Keratinocyte (primary cell): ENCODE measurements around the gene NREP. TPM values are rescaled to one million over a fixed set of nuclear protein-coding genes. Genes with fewer than 3 reads are reported as not detected.

ENCODE experiments used
- DNase-seq: peaks from one replicate; pipeline ENCODE4 v3.0.0-alpha.2; 2011; ENCODE audit warnings: low read depth, missing footprints, low spot score
- FAIRE-seq: peaks from 2 replicates; lab custom pipeline; 2011; peaks lifted over from hg19 to GRCh38; lab: Jason Lieb, UNC
- H2AFZ ChIP-seq: 2 replicates; pipeline ENCODE4 v1.6.0; 2012; ENCODE audit warnings: low read length, control low read depth, inconsistent platforms; ENCODE audit not compliant: control insufficient read depth
- H3K27ac ChIP-seq: 2 replicates; pipeline ENCODE4 v1.5.1; 2011; ENCODE audit warnings: low read length; ENCODE audit not compliant: control insufficient read depth, insufficient read depth
- H3K27me3 ChIP-seq: 3 replicates; pipeline ENCODE4 v1.6.0; 2011; ENCODE audit warnings: low read length; ENCODE audit not compliant: control insufficient read depth, insufficient read depth; ENCODE audit errors: extremely low read depth
- H3K36me3 ChIP-seq, 2 experiments: 2 replicates in 1 of 2; 3 replicates in 1 of 2; pipeline ENCODE4 v1.5.1; 2011; ENCODE audit warnings: low read length in 2 of 2, mild to moderate bottlenecking in 1 of 2; ENCODE audit not compliant: control insufficient read depth in 2 of 2, insufficient read depth in 2 of 2; ENCODE audit errors: extremely low read depth in 1 of 2
- H3K4me1 ChIP-seq: 3 replicates; pipeline ENCODE4 v1.5.1; 2011; ENCODE audit warnings: low read length; ENCODE audit not compliant: control insufficient read depth, insufficient read depth; ENCODE audit errors: extremely low read depth
- H3K4me2 ChIP-seq: 3 replicates; pipeline ENCODE4 v1.6.0; 2011; ENCODE audit warnings: low read depth, low read length; ENCODE audit not compliant: control insufficient read depth, insufficient read depth; ENCODE audit errors: extremely low read depth
- H3K4me3 ChIP-seq, 3 experiments: fragments of 200-600 bp in 1 of 3; sonication (generic) in 1 of 3; 2 replicates in 2 of 3; 3 replicates in 1 of 3; pipeline ENCODE4 v1.5.1; 2011 to 2016; ENCODE audit warnings: low read length in 3 of 3, mild to moderate bottlenecking in 3 of 3, control low read depth in 2 of 3, inconsistent platforms in 1 of 3, low read depth in 1 of 3, mixed read lengths in 1 of 3, mixed run types in 1 of 3, moderate library complexity in 1 of 3; ENCODE audit not compliant: control insufficient read depth in 2 of 3, insufficient read depth in 2 of 3; ENCODE audit errors: extremely low read depth in 1 of 3
- H3K79me2 ChIP-seq: 2 replicates; pipeline ENCODE4 v1.6.0; 2012; ENCODE audit warnings: low read length; ENCODE audit not compliant: control insufficient read depth, insufficient read depth
- H3K9ac ChIP-seq: 3 replicates; pipeline ENCODE4 v1.6.0; 2011; ENCODE audit warnings: low read length; ENCODE audit not compliant: control insufficient read depth, insufficient read depth; ENCODE audit errors: extremely low read depth
- H3K9me1 ChIP-seq: 3 replicates; pipeline ENCODE4 v1.6.0; 2011; ENCODE audit warnings: low read length; ENCODE audit not compliant: control insufficient read depth, insufficient read depth; ENCODE audit errors: extremely low read depth
- H3K9me3 ChIP-seq: 2 replicates; pipeline ENCODE4 v1.5.1; 2012; ENCODE audit warnings: low read depth, low read length; ENCODE audit not compliant: control insufficient read depth
- H4K20me1 ChIP-seq: 3 replicates; pipeline ENCODE4 v1.6.0; 2011; ENCODE audit warnings: low read length; ENCODE audit not compliant: control insufficient read depth, insufficient read depth; ENCODE audit errors: extremely low read depth
- EZH2 ChIP-seq: IDR thresholded peaks from one replicate; pipeline ENCODE4 v1.6.1; 2012; ENCODE audit warnings: inconsistent platforms, mild to moderate bottlenecking, low read length, moderate library complexity
- dilution Hi-C: fragments of 300-500 bp; cut with MboI; formaldehyde crosslinking; loops from one replicate; pipeline ENCODE4 v1.7.0; 2020; ENCODE audit warnings: low sequenced_read_pairs; ENCODE audit not compliant: extremely low pct_ligation_motif_present
- polyA plus RNA-seq, 5 experiments: library from polyadenylated mRNA; depleted of rRNA in 3 of 5; stranded (reverse) in 3 of 5; stranded (forward) in 1 of 5; unstranded in 1 of 5; fragments of >200 nt; gene quantifications; 1 replicate in 1 of 5; 2 replicates in 3 of 5; 3 replicates in 1 of 5; pipeline versions ENCODE4 v1.2.1 to v1.2.3, GENCODE V29; 2011 to 2012; ENCODE audit warnings: missing spikeins in 2 of 5, low read depth in 1 of 5, low replicate concordance in 1 of 5
- TF ChIP-seq, protein P1 (sequence below), 3 experiments: IDR thresholded peaks in 1 of 3; conservative IDR thresholded peaks in 1 of 3; optimal IDR thresholded peaks in 1 of 3; 2 replicates in 2 of 3; 3 replicates in 1 of 3; pipeline versions ENCODE3 to v1.5.1; 2011; ENCODE audit warnings: low read length in 3 of 3, mild to moderate bottlenecking in 3 of 3, moderate library complexity in 2 of 3, control low read depth in 1 of 3, inconsistent platforms in 1 of 3; ENCODE audit not compliant: insufficient read depth in 2 of 3; ENCODE audit errors: extremely low read depth in 1 of 3

The NREP gene
- polyA plus RNA-seq, 1 donor (not counting 4 experiments of a cell fraction or from before 2014, with no cell fraction given), result 9.1 TPM

DNA sequence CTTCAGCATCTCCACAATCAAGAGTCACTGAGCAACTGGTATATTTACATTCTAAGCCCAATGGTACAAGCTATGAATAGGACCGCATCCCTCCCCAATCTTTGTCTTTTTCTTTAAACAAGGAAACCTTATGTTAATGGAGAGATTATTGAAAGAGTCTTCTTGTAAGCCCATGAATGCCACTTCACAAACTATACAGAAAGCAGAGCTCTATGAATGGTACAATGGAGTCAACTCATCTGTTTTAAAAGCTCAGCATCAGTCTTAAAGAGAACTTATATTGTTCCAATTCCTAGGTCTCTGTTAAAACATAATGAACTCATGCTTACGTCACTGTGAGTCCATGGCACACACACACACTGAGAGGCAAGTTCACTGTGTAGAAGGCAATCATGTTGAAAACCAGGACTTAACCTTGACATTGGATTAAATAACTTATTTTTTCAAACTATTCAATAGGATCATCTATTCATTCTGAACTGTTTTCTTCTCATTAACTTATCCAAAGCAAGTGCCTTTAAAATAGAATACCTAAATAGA lies 4.5 kb downstream of the NREP start:
- Histone ChIP-seq H3K9me3 (no peaks in the 10 kb centered on the region), H3K4me1 (peaks cover 14% of the 10 kb centered on the region), H3K79me2 (no peaks in the 10 kb centered on the region), H4K20me1 (no peaks in the 10 kb centered on the region), H3K27me3 (no peaks in the 10 kb centered on the region), H3K4me3 (no peak overlapping the region), H3K4me2 (no peak overlapping the region), H2AFZ (no peak overlapping the region), H3K9ac (no peak overlapping the region), H3K27ac (no peak overlapping the region), H3K9me1 (no peaks in the 10 kb centered on the region), H3K36me3 (no peaks in the 10 kb centered on the region)
- FAIRE-seq, result no peak
- dilution Hi-C loops, result no loop called here
- TF ChIP-seq, protein P1, sequence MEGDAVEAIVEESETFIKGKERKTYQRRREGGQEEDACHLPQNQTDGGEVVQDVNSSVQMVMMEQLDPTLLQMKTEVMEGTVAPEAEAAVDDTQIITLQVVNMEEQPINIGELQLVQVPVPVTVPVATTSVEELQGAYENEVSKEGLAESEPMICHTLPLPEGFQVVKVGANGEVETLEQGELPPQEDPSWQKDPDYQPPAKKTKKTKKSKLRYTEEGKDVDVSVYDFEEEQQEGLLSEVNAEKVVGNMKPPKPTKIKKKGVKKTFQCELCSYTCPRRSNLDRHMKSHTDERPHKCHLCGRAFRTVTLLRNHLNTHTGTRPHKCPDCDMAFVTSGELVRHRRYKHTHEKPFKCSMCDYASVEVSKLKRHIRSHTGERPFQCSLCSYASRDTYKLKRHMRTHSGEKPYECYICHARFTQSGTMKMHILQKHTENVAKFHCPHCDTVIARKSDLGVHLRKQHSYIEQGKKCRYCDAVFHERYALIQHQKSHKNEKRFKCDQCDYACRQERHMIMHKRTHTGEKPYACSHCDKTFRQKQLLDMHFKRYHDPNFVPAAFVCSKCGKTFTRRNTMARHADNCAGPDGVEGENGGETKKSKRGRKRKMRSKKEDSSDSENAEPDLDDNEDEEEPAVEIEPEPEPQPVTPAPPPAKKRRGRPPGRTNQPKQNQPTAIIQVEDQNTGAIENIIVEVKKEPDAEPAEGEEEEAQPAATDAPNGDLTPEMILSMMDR (optimal IDR thresholded peaks at IDR 0.05 in 1 of 3, IDR thresholded peaks at IDR 0.05 in 1 of 3, conservative IDR thresholded peaks at IDR 0.05 in 1 of 3; ENCODE audit: extremely low read depth in 1 of 3, insufficient read depth in 2 of 3, low read length in 3 of 3), result no peak
- no peak for TF ChIP-seq EZH2
- DNase-seq, result no peak

DNA sequence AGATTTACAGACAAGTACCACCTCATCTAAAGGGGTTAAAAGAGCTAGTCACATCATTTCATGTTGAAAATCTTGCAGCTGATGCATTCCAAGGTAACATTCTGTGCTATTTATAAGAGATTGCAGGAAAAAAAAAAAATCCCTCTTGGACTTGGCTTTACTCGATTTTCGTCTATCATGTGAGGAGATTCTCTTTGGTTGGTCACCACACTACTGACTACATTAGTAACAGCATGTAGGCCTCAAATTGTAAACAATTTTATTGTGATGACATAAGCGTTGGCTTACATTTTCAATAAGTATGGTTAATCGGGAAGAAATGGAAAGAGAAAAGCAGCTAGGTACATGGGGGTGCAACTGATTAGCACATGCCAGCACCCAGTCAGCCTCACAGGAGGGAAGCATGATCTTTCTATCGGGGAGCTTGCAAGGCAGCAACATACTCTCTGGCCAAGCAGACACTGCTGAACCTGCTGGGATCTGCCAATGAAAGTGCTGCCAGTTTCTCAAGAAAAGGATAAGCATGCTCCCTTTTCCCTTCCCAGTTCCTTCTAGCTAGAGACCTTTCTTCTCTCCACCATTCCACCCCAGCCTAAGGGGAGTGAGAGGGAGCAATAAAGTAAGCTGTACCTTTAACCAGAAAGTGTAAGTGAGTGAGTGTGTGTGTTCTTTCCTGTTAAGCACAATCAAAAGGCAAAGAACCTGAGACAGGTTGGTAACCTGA lies 7.5 kb downstream of the NREP start:
- Histone ChIP-seq H3K4me3 (no peak overlapping the region), H3K27me3 (no peaks in the 10 kb centered on the region), H3K36me3 (no peaks in the 10 kb centered on the region), H3K79me2 (no peaks in the 10 kb centered on the region), H4K20me1 (no peaks in the 10 kb centered on the region), H3K4me2 (no peak overlapping the region), H3K4me1 (peaks cover 5% of the 10 kb centered on the region), H3K9me3 (no peaks in the 10 kb centered on the region), H3K9ac (no peak overlapping the region), H3K27ac (no peak overlapping the region), H3K9me1 (no peaks in the 10 kb centered on the region), H2AFZ (no peak overlapping the region)
- TF ChIP-seq EZH2, result no peak
- TF ChIP-seq, protein P1 (optimal IDR thresholded peaks at IDR 0.05 in 1 of 3, IDR thresholded peaks at IDR 0.05 in 1 of 3, conservative IDR thresholded peaks at IDR 0.05 in 1 of 3; ENCODE audit: extremely low read depth in 1 of 3, insufficient read depth in 2 of 3, low read length in 3 of 3), result no peak
- dilution Hi-C loops, result no loop called here
- FAIRE-seq (no peak), DNase-seq (no peak)
